ENCODE measurements around the gene KCNQ1OT1.

The KCNQ1OT1 gene

GRCh38 chr11:2625183-2625582 is 74.6 kb downstream of the KCNQ1OT1 start:
- H3K4me1 ChIP-seq (ENCODE audit: insufficient read depth, low read length), result no peaks in the 10 kb centered on the region
- no peaks in the 10 kb centered on the region for H3K36me3 ChIP-seq (ENCODE audit: insufficient read depth, low read depth, low read length)
- no peak overlapping the region for H3K9ac ChIP-seq (ENCODE audit: low read depth, low read length)
- H3K27ac ChIP-seq (ENCODE audit: low read length), result no peak overlapping the region
- peaks cover 92% of the 10 kb centered on the region for H3K27me3 ChIP-seq (ENCODE audit: insufficient read depth, low read length)
- H3K9me3 ChIP-seq (ENCODE audit: insufficient read depth, low read depth, low read length), result peaks cover 70% of the 10 kb centered on the region
- H3K4me3 ChIP-seq (ENCODE audit: low read length), result no peak overlapping the region

DNA sequence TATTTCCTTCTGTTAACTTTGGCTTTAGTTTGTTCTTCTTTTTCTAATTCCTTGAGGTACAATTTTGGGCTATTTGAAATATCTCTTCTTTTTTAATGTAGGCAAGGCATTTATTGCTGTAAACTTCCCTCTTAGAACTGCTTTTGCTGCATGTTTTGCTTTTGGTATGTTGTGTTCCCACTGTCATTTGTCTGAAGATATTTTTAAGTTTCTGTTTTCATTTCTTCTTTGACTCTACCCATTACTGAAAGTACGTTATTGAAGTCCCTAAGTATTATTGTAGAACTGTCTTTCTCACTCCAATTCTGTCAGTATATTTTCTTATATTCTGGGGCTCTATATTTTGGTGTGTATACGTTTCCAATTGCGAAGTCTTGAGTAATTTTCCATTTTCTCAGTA is 77.9 kb downstream of the KCNQ1OT1 start:
- no peaks in the 10 kb centered on the region for H3K36me3 ChIP-seq (ENCODE audit: insufficient read depth, low read depth, low read length)
- H3K9ac ChIP-seq (ENCODE audit: low read depth, low read length), result no peak overlapping the region
- H3K27me3 ChIP-seq (ENCODE audit: insufficient read depth, low read length), result peaks cover 97% of the 10 kb centered on the region
- no peaks in the 10 kb centered on the region for H3K4me1 ChIP-seq (ENCODE audit: insufficient read depth, low read length)
- H3K27ac ChIP-seq (ENCODE audit: low read length), result no peak overlapping the region
- peaks cover 63% of the 10 kb centered on the region for H3K9me3 ChIP-seq (ENCODE audit: insufficient read depth, low read depth, low read length)
- no peak overlapping the region for H3K4me3 ChIP-seq (ENCODE audit: low read length)

DNA sequence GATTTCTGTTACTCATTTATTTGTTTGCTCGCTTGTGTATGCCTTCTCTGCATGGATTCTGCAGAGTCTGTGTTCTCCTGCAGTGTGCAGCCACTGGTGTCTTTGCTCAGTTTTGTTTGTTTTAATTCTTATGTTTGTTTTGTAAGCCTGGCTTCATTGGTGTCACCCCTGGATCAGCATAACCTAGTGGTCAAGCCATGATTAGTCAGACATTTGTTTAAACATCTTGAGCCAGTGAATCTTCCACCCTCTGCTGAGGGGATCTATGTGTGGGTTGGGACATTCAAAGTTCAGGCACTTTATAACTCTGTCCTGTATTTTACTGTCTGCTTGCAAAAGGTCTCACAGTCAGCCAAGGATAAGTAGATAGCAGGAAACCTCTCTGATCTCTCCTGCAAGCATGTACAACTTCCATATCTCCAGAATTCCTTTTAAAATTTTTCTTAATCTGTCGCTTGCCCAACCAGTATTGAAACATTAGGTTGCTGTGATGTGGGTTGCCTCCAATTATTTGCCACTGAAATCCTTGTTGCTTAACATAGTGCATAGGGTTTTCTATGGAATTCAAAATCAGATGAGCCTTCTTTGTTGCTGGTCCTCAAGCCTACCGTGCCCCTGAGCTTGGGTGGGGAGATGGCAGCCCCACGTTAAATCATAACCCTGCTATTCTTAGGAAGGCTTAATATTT is 86.8 kb downstream of the KCNQ1OT1 start:
- no peaks in the 10 kb centered on the region for H3K36me3 ChIP-seq (ENCODE audit: insufficient read depth, low read depth, low read length)
- no peak overlapping the region for H3K9ac ChIP-seq (ENCODE audit: low read depth, low read length)
- peaks cover 9% of the 10 kb centered on the region; the same call in 1 of the 2 replicates for H3K9me3 ChIP-seq (ENCODE audit: insufficient read depth, low read depth, low read length)
- no peak overlapping the region for H3K4me3 ChIP-seq (ENCODE audit: low read length)
- peaks cover 100% of the 10 kb centered on the region for H3K27me3 ChIP-seq (ENCODE audit: insufficient read depth, low read length)
- no peaks in the 10 kb centered on the region for H3K4me1 ChIP-seq (ENCODE audit: insufficient read depth, low read length)
- no peak overlapping the region for H3K27ac ChIP-seq (ENCODE audit: low read length)

DNA sequence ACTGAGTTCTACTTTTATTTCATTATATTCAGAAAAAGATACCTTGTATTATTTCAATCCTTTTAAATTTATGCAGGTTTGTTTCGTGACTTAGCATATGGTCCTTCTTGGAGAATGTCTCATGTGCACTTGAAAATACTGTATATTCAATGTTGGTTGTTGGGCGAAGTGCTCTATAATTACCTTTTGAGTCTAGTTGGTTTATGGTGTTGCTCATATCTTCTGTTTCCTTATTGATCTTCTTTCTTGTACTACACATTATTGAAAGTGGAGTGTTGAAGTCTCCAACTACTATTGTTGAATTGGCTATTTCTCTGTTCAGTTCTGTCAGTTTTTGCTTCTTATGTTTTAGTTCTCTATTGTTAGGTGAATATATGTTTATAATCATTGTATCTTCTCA is 90.4 kb downstream of the KCNQ1OT1 start:
- Histone ChIP-seq H3K9ac (ENCODE audit: low read depth, low read length) (no peak overlapping the region), H3K27ac (ENCODE audit: low read length) (no peak overlapping the region), H3K36me3 (ENCODE audit: insufficient read depth, low read depth, low read length) (no peaks in the 10 kb centered on the region), H3K4me1 (ENCODE audit: insufficient read depth, low read length) (no peaks in the 10 kb centered on the region), H3K27me3 (ENCODE audit: insufficient read depth, low read length) (peaks cover 100% of the 10 kb centered on the region), H3K4me3 (ENCODE audit: low read length) (no peak overlapping the region), H3K9me3 (ENCODE audit: insufficient read depth, low read depth, low read length) (peaks cover 4% of the 10 kb centered on the region; the same call in 1 of the 2 replicates)

DNA sequence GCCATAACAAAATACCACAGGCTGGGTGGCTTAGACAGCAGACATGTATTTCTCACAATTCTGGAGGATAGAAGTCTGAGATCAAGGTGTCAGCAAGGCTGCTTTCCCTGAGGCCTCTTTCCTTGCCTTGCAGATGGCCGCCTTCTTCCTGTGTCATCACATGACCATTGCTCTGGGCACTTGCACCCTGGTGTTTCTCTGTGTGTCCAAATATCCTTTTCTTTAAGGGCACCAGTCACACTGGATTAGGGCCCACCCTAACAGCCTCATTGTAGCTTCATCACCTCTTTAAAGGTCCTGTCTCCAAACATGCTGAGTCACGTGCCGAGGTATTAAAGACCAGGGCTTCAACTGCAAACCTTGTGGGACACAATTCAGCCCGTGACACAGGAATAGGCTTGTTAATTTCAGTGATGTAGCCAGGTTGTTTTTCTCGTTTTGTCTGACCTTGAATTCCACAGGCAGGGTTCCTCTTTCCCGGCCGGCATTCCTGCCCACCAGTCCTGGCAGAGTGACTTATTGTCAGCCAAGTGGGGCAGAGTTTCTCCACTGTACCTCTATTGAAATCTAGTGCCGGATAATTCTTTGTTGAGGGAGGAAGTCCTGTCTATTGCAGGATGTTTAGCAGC is 100.1 kb downstream of the KCNQ1OT1 start:
- Histone ChIP-seq H3K27me3 (ENCODE audit: insufficient read depth, low read length) (peaks cover 99% of the 10 kb centered on the region), H3K9ac (ENCODE audit: low read depth, low read length) (no peak overlapping the region), H3K4me1 (ENCODE audit: insufficient read depth, low read length) (no peaks in the 10 kb centered on the region), H3K4me3 (ENCODE audit: low read length) (no peak overlapping the region), H3K27ac (ENCODE audit: low read length) (no peak overlapping the region), H3K9me3 (ENCODE audit: insufficient read depth, low read depth, low read length) (peaks cover 15% of the 10 kb centered on the region), H3K36me3 (ENCODE audit: insufficient read depth, low read depth, low read length) (no peaks in the 10 kb centered on the region)

GRCh38 chr11:2595204-2595603 is 104.6 kb downstream of the KCNQ1OT1 start:
- no peak overlapping the region for H3K4me3 ChIP-seq (ENCODE audit: low read length)
- H3K4me1 ChIP-seq (ENCODE audit: insufficient read depth, low read length), result no peaks in the 10 kb centered on the region
- H3K9me3 ChIP-seq (ENCODE audit: insufficient read depth, low read depth, low read length), result peaks cover 15% of the 10 kb centered on the region
- no peaks in the 10 kb centered on the region for H3K36me3 ChIP-seq (ENCODE audit: insufficient read depth, low read depth, low read length)
- H3K27ac ChIP-seq (ENCODE audit: low read length), result no peak overlapping the region
- no peak overlapping the region for H3K9ac ChIP-seq (ENCODE audit: low read depth, low read length)
- peaks cover 99% of the 10 kb centered on the region for H3K27me3 ChIP-seq (ENCODE audit: insufficient read depth, low read length)

- no peak overlapping the region for H3K27ac ChIP-seq (ENCODE audit: low read length)
- no peak overlapping the region for H3K4me3 ChIP-seq (ENCODE audit: low read length)
- H3K27me3 ChIP-seq (ENCODE audit: insufficient read depth, low read length), result peaks cover 99% of the 10 kb centered on the region
These were observed 105.5 kb downstream of the KCNQ1OT1 start for GRCh38 chr11:2594267-2594666.

GRCh38 chr11:2593393-2593950 is 106.3 kb downstream of the KCNQ1OT1 start:
- H3K27ac ChIP-seq (ENCODE audit: low read length), result no peak overlapping the region
- H3K9ac ChIP-seq (ENCODE audit: low read depth, low read length), result no peak overlapping the region
- no peaks in the 10 kb centered on the region for H3K36me3 ChIP-seq (ENCODE audit: insufficient read depth, low read depth, low read length)
- H3K4me1 ChIP-seq (ENCODE audit: insufficient read depth, low read length), result no peaks in the 10 kb centered on the region
- no peak overlapping the region for H3K4me3 ChIP-seq (ENCODE audit: low read length)
- H3K27me3 ChIP-seq (ENCODE audit: insufficient read depth, low read length), result peaks cover 99% of the 10 kb centered on the region
- peaks cover 9% of the 10 kb centered on the region for H3K9me3 ChIP-seq (ENCODE audit: insufficient read depth, low read depth, low read length)

More at GRCh38 chr11:2594267-2594666, 105.5 kb downstream of the KCNQ1OT1 start:
- Histone ChIP-seq H3K9me3 (ENCODE audit: insufficient read depth, low read depth, low read length) (peaks cover 15% of the 10 kb centered on the region), H3K4me1 (ENCODE audit: insufficient read depth, low read length) (no peaks in the 10 kb centered on the region), H3K9ac (ENCODE audit: low read depth, low read length) (no peak overlapping the region), H3K36me3 (ENCODE audit: insufficient read depth, low read depth, low read length) (no peaks in the 10 kb centered on the region)

GRCh38 chr11:2592559-2593392 is 107.0 kb downstream of the KCNQ1OT1 start:
- peaks cover 99% of the 10 kb centered on the region for H3K27me3 ChIP-seq (ENCODE audit: insufficient read depth, low read length)
- no peak overlapping the region for H3K9ac ChIP-seq (ENCODE audit: low read depth, low read length)
- H3K4me3 ChIP-seq (ENCODE audit: low read length), result no peak overlapping the region
- H3K36me3 ChIP-seq (ENCODE audit: insufficient read depth, low read depth, low read length), result no peaks in the 10 kb centered on the region
- H3K27ac ChIP-seq (ENCODE audit: low read length), result no peak overlapping the region
- no peaks in the 10 kb centered on the region for H3K4me1 ChIP-seq (ENCODE audit: insufficient read depth, low read length)
- peaks cover 5% of the 10 kb centered on the region; the same call in 1 of the 2 replicates for H3K9me3 ChIP-seq (ENCODE audit: insufficient read depth, low read depth, low read length)

DNA sequence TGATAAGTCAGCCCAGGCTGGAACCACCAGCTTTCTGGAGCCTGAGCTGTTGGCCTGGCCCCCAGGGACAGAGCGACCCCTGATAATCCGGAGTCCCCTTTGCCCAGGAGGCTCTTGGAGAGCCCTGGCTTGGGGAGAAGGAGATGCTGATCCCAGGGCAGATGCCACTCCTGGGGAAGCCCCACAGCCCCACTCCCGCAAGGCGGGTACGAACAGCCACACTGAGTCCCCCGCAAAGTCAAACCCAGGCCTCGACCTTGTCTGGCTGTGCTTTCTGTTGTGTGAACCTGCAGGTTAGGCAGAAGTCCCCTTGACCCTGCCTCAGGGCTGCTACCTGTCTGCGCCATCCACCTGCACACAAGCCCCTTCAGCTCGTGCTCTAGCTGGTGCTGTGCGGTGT is 108.0 kb downstream of the KCNQ1OT1 start:
- Histone ChIP-seq H3K27ac (ENCODE audit: low read length) (no peak overlapping the region), H3K27me3 (ENCODE audit: insufficient read depth, low read length) (peaks cover 99% of the 10 kb centered on the region), H3K9me3 (ENCODE audit: insufficient read depth, low read depth, low read length) (no peaks in the 10 kb centered on the region), H3K36me3 (ENCODE audit: insufficient read depth, low read depth, low read length) (no peaks in the 10 kb centered on the region), H3K9ac (ENCODE audit: low read depth, low read length) (no peak overlapping the region), H3K4me3 (ENCODE audit: low read length) (no peak overlapping the region), H3K4me1 (ENCODE audit: insufficient read depth, low read length) (no peaks in the 10 kb centered on the region)

DNA sequence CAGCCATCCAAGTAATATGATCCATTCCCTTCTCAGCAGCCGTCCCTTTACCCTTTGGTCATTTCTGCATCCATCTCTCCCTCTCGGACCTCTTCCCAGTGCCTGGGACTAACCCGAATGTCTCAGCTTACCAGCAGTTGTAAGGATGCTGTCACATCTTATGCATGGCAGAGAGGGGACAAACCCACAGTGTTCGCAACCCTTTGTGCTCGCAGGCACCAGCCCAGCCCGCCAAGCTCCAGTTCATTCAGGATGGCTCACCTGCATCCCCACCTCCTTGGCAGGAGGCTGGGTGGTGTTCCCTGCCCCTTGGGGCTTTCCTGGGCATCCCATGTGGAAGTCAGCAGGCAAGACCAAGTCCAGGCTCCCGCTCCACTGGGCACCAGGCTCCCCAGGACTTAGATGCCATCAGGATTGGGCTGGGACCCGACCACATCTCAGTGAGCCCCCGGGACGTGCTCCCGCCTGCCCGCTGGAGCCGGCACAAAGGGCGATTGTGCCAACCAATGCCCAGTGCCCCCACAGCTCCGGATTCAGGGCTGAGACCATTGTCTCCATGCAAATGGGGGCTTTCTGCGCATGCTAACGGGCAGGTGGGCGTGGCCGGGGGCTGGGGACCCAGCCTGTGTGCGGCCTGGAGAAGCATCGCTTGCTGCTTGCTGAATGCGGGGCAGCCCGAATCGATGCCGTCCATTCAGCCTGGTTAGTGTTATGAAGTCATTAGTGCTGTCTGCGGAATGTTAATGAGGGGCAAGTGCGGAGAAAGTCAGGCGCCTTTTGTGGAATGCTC is 108.6 kb downstream of the KCNQ1OT1 start:
- no peak overlapping the region for H3K4me3 ChIP-seq (ENCODE audit: low read length)
- no peaks in the 10 kb centered on the region for H3K9me3 ChIP-seq (ENCODE audit: insufficient read depth, low read depth, low read length)
- peaks cover 100% of the 10 kb centered on the region for H3K27me3 ChIP-seq (ENCODE audit: insufficient read depth, low read length)
- H3K4me1 ChIP-seq (ENCODE audit: insufficient read depth, low read length), result no peaks in the 10 kb centered on the region
- no peak overlapping the region for H3K27ac ChIP-seq (ENCODE audit: low read length)
- H3K9ac ChIP-seq (ENCODE audit: low read depth, low read length), result no peak overlapping the region
- no peaks in the 10 kb centered on the region for H3K36me3 ChIP-seq (ENCODE audit: insufficient read depth, low read depth, low read length)
